ENCODE measurements around the gene SLC9A1. TPM values are rescaled to one million over a fixed set of nuclear protein-coding genes. Genes with fewer than 3 reads are reported as not detected.

SLC9A1 gene
- total RNA-seq, 2 experiments from 2014 or later = 14.8 to 15.3 TPM

DNA sequence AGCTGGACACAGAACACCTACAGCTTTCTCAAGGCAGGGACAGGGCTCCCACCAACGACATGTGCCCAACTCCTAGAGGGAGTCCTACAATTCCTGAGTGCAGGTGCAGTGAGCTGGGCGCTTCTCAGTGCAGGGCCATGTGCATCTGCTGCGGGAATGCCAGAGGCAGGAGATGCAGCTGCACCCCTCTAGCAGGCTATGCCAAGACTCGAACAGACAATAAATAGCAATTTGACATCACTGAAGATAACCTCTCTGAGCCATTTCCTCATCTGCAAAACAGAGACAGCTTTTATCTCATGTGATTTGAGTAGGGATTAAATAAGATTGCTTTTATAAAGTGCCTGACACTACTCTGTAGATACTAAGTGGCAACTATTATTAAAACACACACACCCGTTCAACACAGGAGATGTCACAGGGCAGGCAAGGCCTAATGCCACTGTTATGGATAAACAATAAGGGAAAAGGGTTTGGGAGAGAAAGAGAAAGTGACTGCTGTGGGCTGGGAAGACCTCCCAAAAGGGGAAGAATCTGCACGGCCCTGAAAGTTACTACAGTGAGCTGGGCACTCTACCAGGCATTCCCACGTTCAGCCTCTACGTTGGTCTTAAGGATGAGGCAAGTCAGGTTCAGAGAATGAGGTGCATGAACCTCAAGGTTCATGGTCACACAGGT, 5.7 kb downstream of the SLC9A1 start:
- CTCF ChIA-PET = interaction anchor here (0.7 to 1.0 kb wide), 3 partner anchors 9 to 102 kb away, joined by 3 read pairs; no protein-coding TSS in a partner anchor
- POLR2A ChIA-PET = interaction anchor here (12.8 kb wide), 1 partner anchor 10 kb away, joined by 172 read pairs; no protein-coding TSS in a partner anchor
- TF ChIP-seq CTCF (IDR thresholded peaks at IDR 0.05) = no peak
- ATAC-seq (no peak), DNase-seq (no peak)
- peaks cover 60% of the 10 kb centered on the region for H3K4me1 Mint-ChIP-seq (ENCODE audit: low read depth)
- no peak overlapping the region for H3K4me3 Mint-ChIP-seq
- no peaks in the 10 kb centered on the region for H3K27me3 Mint-ChIP-seq
- peak overlapping the region; percentile 20 for H3K27ac Mint-ChIP-seq
- H3K36me3 Mint-ChIP-seq (ENCODE audit: low read depth) = peaks cover 11% of the 10 kb centered on the region
- no peaks in the 10 kb centered on the region for H3K9me3 Mint-ChIP-seq
- intact Hi-C loops (cut with micrococcal nuclease) = no loop called here

DNA sequence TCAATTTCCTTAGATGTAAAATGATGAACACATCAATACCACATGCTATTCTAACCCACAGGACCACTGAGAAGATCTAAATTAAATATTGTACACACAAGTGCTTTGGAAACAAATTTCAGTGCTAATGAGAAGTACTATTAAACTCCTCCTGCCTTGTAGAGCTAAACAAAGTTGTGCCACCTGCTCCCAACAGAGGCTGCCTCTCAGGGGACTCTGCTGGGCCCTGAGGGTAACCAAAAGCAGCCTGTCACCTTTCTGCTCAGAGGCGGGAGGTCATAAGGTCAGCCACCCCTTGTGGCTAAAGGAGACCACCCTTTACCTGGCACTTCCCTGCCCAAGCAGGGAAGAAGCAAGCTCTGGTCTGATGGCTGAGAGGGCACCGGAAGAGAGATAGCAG, 6.3 kb downstream of the SLC9A1 start:
- H3K27ac Mint-ChIP-seq = peak overlapping the region; percentile 20
- DNase-seq = no peak
- no peak overlapping the region for H3K4me3 Mint-ChIP-seq
- POLR2A ChIA-PET = interaction anchor here (12.8 kb wide), 1 partner anchor 9 kb away, joined by 172 read pairs; no protein-coding TSS in a partner anchor
- no peak for TF ChIP-seq CTCF (IDR thresholded peaks at IDR 0.05)
- H3K4me1 Mint-ChIP-seq (ENCODE audit: low read depth) = peaks cover 55% of the 10 kb centered on the region
- H3K9me3 Mint-ChIP-seq = no peaks in the 10 kb centered on the region
- intact Hi-C loops (cut with micrococcal nuclease) = no loop called here
- H3K27me3 Mint-ChIP-seq = no peaks in the 10 kb centered on the region
- ATAC-seq = no peak
- peaks cover 11% of the 10 kb centered on the region for H3K36me3 Mint-ChIP-seq (ENCODE audit: low read depth)
- CTCF ChIA-PET = interaction anchor here (0.7 to 0.9 kb wide), 2 partner anchors 9 to 93 kb away, joined by 3 read pairs; no protein-coding TSS in a partner anchor

DNA sequence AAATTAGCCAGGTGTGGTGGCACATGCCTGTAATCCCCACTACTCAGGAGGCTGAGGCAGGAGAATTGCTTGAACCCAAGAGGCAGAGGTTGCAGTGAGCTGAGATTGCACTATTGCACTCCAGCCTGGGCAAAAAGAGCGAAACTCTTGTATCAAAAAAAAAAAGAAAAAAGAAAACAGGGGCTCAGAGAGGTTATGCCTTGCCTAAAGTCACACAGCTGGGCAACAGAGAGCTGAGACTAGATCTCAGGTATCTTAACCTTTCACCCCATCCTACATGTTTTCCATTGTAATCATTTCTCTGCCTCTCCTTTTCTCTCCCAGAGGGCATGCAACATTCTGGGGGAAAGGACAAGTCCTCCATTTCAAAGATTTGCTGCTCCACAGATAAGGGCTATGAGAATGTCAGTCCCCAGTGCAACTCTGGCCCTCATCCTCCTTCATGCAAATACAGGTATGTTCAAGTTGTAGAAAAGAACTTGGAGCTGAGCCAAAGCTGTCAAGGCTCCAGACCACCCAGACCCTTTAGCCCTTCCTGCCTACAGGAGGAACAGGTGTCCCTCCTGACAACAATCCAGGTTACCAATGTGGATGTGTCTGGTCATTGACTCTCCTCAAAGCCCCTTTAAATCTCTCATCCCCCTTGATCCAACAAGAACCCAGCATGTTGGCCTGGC, 6.9 kb downstream of the SLC9A1 start:
- ATAC-seq = no peak
- POLR2A ChIA-PET = interaction anchor here (12.8 kb wide), 1 partner anchor 9 kb away, joined by 172 read pairs; no protein-coding TSS in a partner anchor
- CTCF ChIA-PET = interaction anchor here (0.9 kb wide), 1 partner anchor 94 kb away, joined by 3 read pairs; no protein-coding TSS in a partner anchor
- H3K4me1 Mint-ChIP-seq (ENCODE audit: low read depth) = peaks cover 55% of the 10 kb centered on the region
- TF ChIP-seq CTCF (IDR thresholded peaks at IDR 0.05) = no peak
- no peaks in the 10 kb centered on the region for H3K9me3 Mint-ChIP-seq
- H3K36me3 Mint-ChIP-seq (ENCODE audit: low read depth) = peaks cover 11% of the 10 kb centered on the region
- DNase-seq = no peak
- intact Hi-C loops (cut with micrococcal nuclease) = no loop called here
- no peaks in the 10 kb centered on the region for H3K27me3 Mint-ChIP-seq
- H3K4me3 Mint-ChIP-seq = no peak overlapping the region
- H3K27ac Mint-ChIP-seq = no peak overlapping the region

GRCh38 chr1:27145934-27146354, 9.0 kb downstream of the SLC9A1 start:
- ChIA-PET CTCF (interaction anchor here (1.1 to 1.8 kb wide), 4 partner anchors 9 to 150 kb away, joined by 3 to 10 read pairs (median 4); partner anchors contain the start of gene SLC9A1), POLR2A (interaction anchor here (12.8 to 14.2 kb wide), 2 partner anchors 5 to 7 kb away, joined by 172 read pairs; partner anchors contain the start of gene SLC9A1)
- H3K4me3 Mint-ChIP-seq = no peak overlapping the region
- peaks cover 55% of the 10 kb centered on the region for H3K4me1 Mint-ChIP-seq (ENCODE audit: low read depth)
- H3K9me3 Mint-ChIP-seq = no peaks in the 10 kb centered on the region
- no peak for TF ChIP-seq CTCF (IDR thresholded peaks at IDR 0.05)
- peak; percentile 16 for DNase-seq
- ATAC-seq = no peak
- no peak overlapping the region for H3K27ac Mint-ChIP-seq
- intact Hi-C loops (cut with micrococcal nuclease) = no loop called here
- peaks cover 8% of the 10 kb centered on the region for H3K36me3 Mint-ChIP-seq (ENCODE audit: low read depth)
- H3K27me3 Mint-ChIP-seq = no peaks in the 10 kb centered on the region
